OCI-LY7 (cell line): ENCODE data around the gene TAF9B. TPM values are rescaled to one million over a fixed set of nuclear protein-coding genes. Genes with fewer than 3 reads are reported as not detected.
"Not testable (repeated sequence)": the region's sequence is repeated elsewhere in the genome, so short reads cannot be mapped to it uniquely, and the experiment has no call there.

Experiments used
- BruUV-seq: library from RNA; stranded (reverse); fragments of 400-500 nt; replicated peaks from 2 replicates; lab custom pipeline; 2021; lab: Mats Ljungman, UMichigan
- CTCF ChIA-PET: fragments of 300-600 bp; sonication (Branson Sonifier 250); formaldehyde crosslinking; loops from one replicate; lab custom pipeline; 2022; ENCODE audit warnings: antibody characterized with exemption; ENCODE audit not compliant: unreplicated experiment; lab: Charles Lee
- POLR2A ChIA-PET: fragments of 300-600 bp; sonication (Branson Sonifier 250); formaldehyde crosslinking; loops from one replicate; lab custom pipeline; 2022; ENCODE audit warnings: antibody characterized with exemption; lab: Charles Lee
- DNase-seq: peaks from one replicate; pipeline ENCODE4 v3.0.0-alpha.2; 2015; ENCODE audit warnings: low spot score
- H2AFZ ChIP-seq: fragments of 200-600 bp; sonication (generic), shearing (Covaris generic); 2 replicates; pipeline ENCODE4 v1.6.1; 2014; ENCODE audit warnings: mild to moderate bottlenecking, antibody characterized with exemption, low read length, moderate library complexity
- H3K27ac ChIP-seq: fragments of 200-600 bp; sonication (generic); 2 replicates; pipeline ENCODE4 v1.5.1; 2014; ENCODE audit warnings: mixed run types, low read depth, mild to moderate bottlenecking, moderate library complexity, low read length, inconsistent platforms; ENCODE audit not compliant: poor library complexity, severe bottlenecking
- H3K36me3 ChIP-seq: fragments of 200-600 bp; sonication (generic); 2 replicates; pipeline ENCODE4 v1.6.1; 2014; ENCODE audit warnings: mild to moderate bottlenecking, antibody characterized with exemption, low read length, moderate library complexity, mixed read lengths; ENCODE audit not compliant: insufficient read depth
- H3K4me1 ChIP-seq: fragments of 200-600 bp; sonication (generic); 2 replicates; pipeline ENCODE4 v1.5.1; 2014; ENCODE audit warnings: mild to moderate bottlenecking, low read length; ENCODE audit not compliant: insufficient read depth, poor library complexity, severe bottlenecking
- H3K4me2 ChIP-seq: fragments of 200-600 bp; sonication (generic); 2 replicates; pipeline ENCODE4 v1.6.1; 2014; ENCODE audit warnings: mild to moderate bottlenecking, low read length
- H3K4me3 ChIP-seq: fragments of 200-600 bp; sonication (generic); 2 replicates; pipeline ENCODE4 v1.5.1; 2014; ENCODE audit warnings: mild to moderate bottlenecking, low read depth, low read length; ENCODE audit not compliant: poor library complexity, severe bottlenecking
- H3K79me2 ChIP-seq: fragments of 200-600 bp; sonication (generic); 2 replicates; pipeline ENCODE4 v1.6.1; 2016; ENCODE audit warnings: low read depth, mild to moderate bottlenecking, low read length, moderate library complexity, mixed read lengths; ENCODE audit not compliant: insufficient read depth
- H3K9me2 ChIP-seq: fragments of 200-600 bp; sonication (generic); 2 replicates; pipeline ENCODE4 v1.6.1; 2016; ENCODE audit warnings: mild to moderate bottlenecking, low read length, mixed read lengths; ENCODE audit not compliant: insufficient read depth
- H3K9me3 ChIP-seq: fragments of 200-600 bp; sonication (generic); 2 replicates; pipeline ENCODE4 v1.6.1; 2014; ENCODE audit warnings: mild to moderate bottlenecking, mixed run types, low read length, mixed read lengths
- H4K20me1 ChIP-seq: fragments of 200-600 bp; sonication (generic); 2 replicates; pipeline ENCODE4 v1.6.1; 2014; ENCODE audit warnings: mild to moderate bottlenecking, antibody characterized with exemption, low read length, moderate library complexity, mixed read lengths; ENCODE audit not compliant: insufficient read depth
- intact Hi-C: fragments of 100-400 bp; cut with micrococcal nuclease; formaldehyde crosslinking; loops from one replicate; pipeline ENCODE4 v1.10.0; 2022; ENCODE audit not compliant: unreplicated experiment
- total RNA-seq, 2 experiments: library from RNA; depleted of rRNA in 1 of 2; stranded (reverse); fragments of >200 nt in 1 of 2; shearing (Covaris generic) in 1 of 2; gene quantifications; 2 replicates each; pipeline ENCODE4 v1.2.3, GENCODE V29; 2014 to 2022

Gene TAF9B
- total RNA-seq, 2 experiments from 2014 or later, result 0.93 to 2.4 TPM

DNA sequence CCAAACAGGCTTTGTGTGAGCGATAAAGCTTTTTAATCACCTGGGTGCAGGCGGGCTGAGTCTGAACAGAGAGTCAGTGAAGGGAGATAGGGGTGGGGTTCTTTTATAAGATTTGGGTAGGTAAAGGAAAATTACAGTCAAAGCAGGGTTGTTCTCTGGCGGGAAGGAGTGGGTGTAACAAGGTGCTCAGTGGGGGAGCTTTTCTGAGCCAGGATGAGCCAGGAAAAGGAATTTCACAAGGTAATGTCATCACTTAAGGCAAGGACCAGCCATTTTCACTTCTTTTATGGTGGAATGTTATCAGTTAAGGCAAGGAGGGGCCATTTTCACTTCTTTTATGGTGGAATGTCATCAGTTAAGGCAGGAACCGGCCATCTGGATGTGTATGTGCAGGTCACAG, 21.3 kb upstream of the TAF9B start:
- H3K4me3 ChIP-seq, H3K79me2 ChIP-seq, H3K4me2 ChIP-seq, H3K36me3 ChIP-seq, POLR2A ChIA-PET, H3K27ac ChIP-seq, H3K9me3 ChIP-seq, H4K20me1 ChIP-seq, H3K9me2 ChIP-seq, CTCF ChIA-PET, H2AFZ ChIP-seq, DNase-seq, BruUV-seq, intact Hi-C loops, H3K4me1 ChIP-seq: not testable (repeated sequence)

- intact Hi-C loops, DNase-seq, H3K4me2 ChIP-seq, H3K27ac ChIP-seq, H3K4me3 ChIP-seq, CTCF ChIA-PET, H3K9me3 ChIP-seq, BruUV-seq, POLR2A ChIA-PET, H2AFZ ChIP-seq, H4K20me1 ChIP-seq, H3K9me2 ChIP-seq, H3K79me2 ChIP-seq, H3K4me1 ChIP-seq, H3K36me3 ChIP-seq: not testable (repeated sequence)
Measured at GRCh38 chrX:78157846-78158245, 18.4 kb upstream of the TAF9B start.

GRCh38 chrX:78157373-78157772, 17.9 kb upstream of the TAF9B start:
- BruUV-seq, H3K9me3 ChIP-seq, CTCF ChIA-PET, H3K27ac ChIP-seq, H3K9me2 ChIP-seq, H3K4me1 ChIP-seq, H3K36me3 ChIP-seq, H3K4me2 ChIP-seq, H4K20me1 ChIP-seq, H2AFZ ChIP-seq, DNase-seq, H3K79me2 ChIP-seq, intact Hi-C loops, H3K4me3 ChIP-seq, POLR2A ChIA-PET: not testable (repeated sequence)

DNA sequence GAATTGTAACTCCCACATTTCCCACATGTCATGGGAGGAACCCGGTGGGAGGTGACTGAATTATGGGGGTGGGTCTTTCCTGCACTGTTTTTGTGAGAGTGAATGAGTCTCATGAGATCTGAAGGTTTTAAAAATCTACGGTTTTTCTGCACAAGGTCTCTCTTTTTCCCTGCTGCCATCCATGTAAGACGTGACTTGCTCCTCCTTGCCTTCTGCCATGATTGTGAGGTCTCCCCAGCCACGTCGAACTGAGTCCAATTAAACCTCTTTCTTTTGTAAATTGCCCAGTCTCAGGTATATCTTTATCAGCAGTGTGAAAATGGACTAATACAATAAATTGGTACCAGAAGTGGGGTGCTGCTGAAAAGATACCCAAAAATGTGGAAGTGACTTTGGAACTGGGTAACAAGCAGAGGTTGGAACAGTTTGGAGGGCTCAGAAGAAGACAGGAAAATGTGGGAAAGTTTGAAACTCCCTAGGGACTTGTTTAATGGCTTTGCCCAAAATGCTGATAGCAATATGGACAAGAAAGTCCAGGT, 7.6 kb upstream of the TAF9B start:
- BruUV-seq, H3K4me2 ChIP-seq, DNase-seq, H3K9me2 ChIP-seq, POLR2A ChIA-PET, H3K27ac ChIP-seq, H3K36me3 ChIP-seq, intact Hi-C loops, H3K4me1 ChIP-seq, CTCF ChIA-PET, H4K20me1 ChIP-seq, H3K4me3 ChIP-seq, H2AFZ ChIP-seq, H3K9me3 ChIP-seq, H3K79me2 ChIP-seq: not testable (repeated sequence)
